ENCODE measurements around the gene SMPD3. TPM values are rescaled to one million over a fixed set of nuclear protein-coding genes. Genes with fewer than 3 reads are reported as not detected.

SMPD3 gene
- total and polyA plus RNA-seq, 12 donors, result 0.03 to 1.2 (median 0.22) TPM; not detected in 1

GRCh38 chr16:68324336-68324735 lies 124.0 kb downstream of the SMPD3 start:
- Histone ChIP-seq H3K4me3 (no peak overlapping the region), H3K27ac (no peak overlapping the region), H3K27me3 (no peaks in the 10 kb centered on the region), H3K36me3 (peaks cover 0 to 88% (median 23%) of the 10 kb centered on the region in 9 donors), H3K4me1 (peaks cover 0 to 8% (median 0%) of the 10 kb centered on the region in 9 donors), H3K9me3 (no peaks in the 10 kb centered on the region)
- DNase-seq (no peak), ATAC-seq (no peak)
- intact Hi-C loops (cut with DNase I), result no loop called here
- TF ChIP-seq, protein P1, sequence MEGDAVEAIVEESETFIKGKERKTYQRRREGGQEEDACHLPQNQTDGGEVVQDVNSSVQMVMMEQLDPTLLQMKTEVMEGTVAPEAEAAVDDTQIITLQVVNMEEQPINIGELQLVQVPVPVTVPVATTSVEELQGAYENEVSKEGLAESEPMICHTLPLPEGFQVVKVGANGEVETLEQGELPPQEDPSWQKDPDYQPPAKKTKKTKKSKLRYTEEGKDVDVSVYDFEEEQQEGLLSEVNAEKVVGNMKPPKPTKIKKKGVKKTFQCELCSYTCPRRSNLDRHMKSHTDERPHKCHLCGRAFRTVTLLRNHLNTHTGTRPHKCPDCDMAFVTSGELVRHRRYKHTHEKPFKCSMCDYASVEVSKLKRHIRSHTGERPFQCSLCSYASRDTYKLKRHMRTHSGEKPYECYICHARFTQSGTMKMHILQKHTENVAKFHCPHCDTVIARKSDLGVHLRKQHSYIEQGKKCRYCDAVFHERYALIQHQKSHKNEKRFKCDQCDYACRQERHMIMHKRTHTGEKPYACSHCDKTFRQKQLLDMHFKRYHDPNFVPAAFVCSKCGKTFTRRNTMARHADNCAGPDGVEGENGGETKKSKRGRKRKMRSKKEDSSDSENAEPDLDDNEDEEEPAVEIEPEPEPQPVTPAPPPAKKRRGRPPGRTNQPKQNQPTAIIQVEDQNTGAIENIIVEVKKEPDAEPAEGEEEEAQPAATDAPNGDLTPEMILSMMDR (IDR thresholded peaks at IDR 0.05), result no peak
- WGBS, 2 donors, result 92 to 93% methylated on average over 5 of the region's 5 CpGs

DNA sequence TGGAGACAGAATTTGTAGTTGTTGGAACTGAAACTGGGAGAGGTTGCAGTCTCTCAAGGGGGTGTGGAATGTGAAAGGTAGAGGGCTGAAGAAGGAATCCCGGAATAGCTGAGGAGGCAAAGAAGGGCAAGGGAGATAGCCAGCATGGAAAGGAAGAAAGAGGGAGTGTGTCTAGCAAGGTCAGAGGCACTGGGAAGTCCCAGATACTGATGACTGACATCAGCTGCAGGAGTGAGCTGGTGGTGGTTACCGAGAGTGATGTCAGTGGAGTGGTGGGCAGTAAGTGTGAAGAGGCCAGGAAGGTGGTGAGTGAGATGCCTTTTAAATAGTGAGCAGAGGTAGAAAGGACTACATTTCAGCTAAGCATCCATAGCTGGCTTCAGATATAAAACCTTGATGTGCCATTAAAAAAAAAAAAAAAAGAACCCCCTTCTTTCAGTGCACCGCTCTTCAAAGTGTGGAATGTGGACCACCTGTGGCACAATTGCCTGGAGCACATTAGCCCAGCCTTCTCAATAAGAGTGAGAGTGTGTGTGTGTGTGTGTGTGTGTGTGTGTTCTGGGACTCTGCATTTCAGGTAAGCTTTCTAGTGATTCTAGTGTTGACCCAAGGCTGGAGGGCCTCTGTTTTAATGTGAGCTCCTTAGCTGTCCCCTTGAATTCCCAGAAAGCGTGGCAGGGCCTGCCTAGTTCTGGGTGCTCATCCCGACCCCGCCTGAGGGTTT lies 129.0 kb downstream of the SMPD3 start:
- peaks cover 0 to 99% (median 38%) of the 10 kb centered on the region in 9 donors for H3K36me3 ChIP-seq
- no peaks in the 10 kb centered on the region for H3K9me3 ChIP-seq
- 89 to 91% methylated on average over 6 of the region's 6 CpGs for WGBS, 2 donors
- ATAC-seq (no peak), DNase-seq (no peak)
- H3K4me3 ChIP-seq, result no peak overlapping the region
- H3K4me1 ChIP-seq, result no peaks in the 10 kb centered on the region
- no peaks in the 10 kb centered on the region for H3K27me3 ChIP-seq
- no peak overlapping the region for H3K27ac ChIP-seq
- TF ChIP-seq, protein P1 (IDR thresholded peaks at IDR 0.05), result no peak
- intact Hi-C loops (cut with DNase I), result no loop called here

DNA sequence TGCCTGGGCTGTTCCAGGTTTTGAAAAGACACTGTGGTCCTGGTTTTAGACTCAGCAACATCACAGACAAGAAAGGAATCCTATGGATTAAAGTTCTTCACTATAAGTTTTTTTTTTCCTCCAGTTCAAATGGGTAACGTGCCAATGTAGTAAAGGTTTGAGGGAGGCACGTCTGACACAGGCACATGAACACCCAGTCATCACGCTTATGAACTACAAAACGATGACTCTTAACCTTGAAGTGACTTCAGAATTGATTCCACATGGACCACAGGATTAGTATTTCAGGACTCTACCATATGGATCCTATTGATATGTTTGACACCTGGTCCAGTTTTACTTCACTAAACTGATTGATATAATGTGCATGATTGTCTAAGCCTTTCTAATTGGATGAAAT lies 135.2 kb downstream of the SMPD3 start:
- peaks cover 0 to 67% (median 16%) of the 10 kb centered on the region in 9 donors for H3K36me3 ChIP-seq
- no peak for ATAC-seq
- peaks cover 12 to 41% (median 34%) of the 10 kb centered on the region in 9 donors for H3K4me1 ChIP-seq
- intact Hi-C loops (cut with DNase I), result loop anchor here in 5 of 10 donors (5.0 kb wide), 1 partner anchor 51 kb away; the partner anchor contains the start of gene SLC7A6 (in 5 of the 5)
- TF ChIP-seq, protein P1 (IDR thresholded peaks at IDR 0.05), result no peak
- no peaks in the 10 kb centered on the region for H3K9me3 ChIP-seq
- no peak overlapping the region for H3K4me3 ChIP-seq
- H3K27ac ChIP-seq, result no peak overlapping the region
- no peak for DNase-seq
- WGBS, 2 donors, result 78 to 88% methylated on average over 4 of the region's 4 CpGs
- no peaks in the 10 kb centered on the region for H3K27me3 ChIP-seq

GRCh38 chr16:68310774-68311511 lies 137.4 kb downstream of the SMPD3 start, which contains the start of the genes PRMT7 and SLC7A6OS:
Gene PRMT7, plus strand, starts transcription at chr16:68311019. Its CDS starts 4,961 bp downstream, at chr16:68315980.
Gene SLC7A6OS, minus strand, starts transcription at chr16:68310946. Its CDS starts 20 bp downstream, at chr16:68310926.
- WGBS, 2 donors, result 0 to 1% methylated on average over 62 of the region's 62 CpGs
- H3K9me3 ChIP-seq, result no peaks in the 10 kb centered on the region

More at GRCh38 chr16:68310774-68311511, 137.4 kb downstream of the SMPD3 start, which contains the start of the genes PRMT7 and SLC7A6OS:
- intact Hi-C loops (cut with DNase I), result loop anchor here in 7 of 10 donors (2.0 to 5.0 kb wide), 3 partner anchors 22 to 49 kb away; partner anchors contain the start of gene SLC7A6 (in 7 of the 7)
- Histone ChIP-seq H3K27ac (peak within 1 kb of the TSS; percentile 3 to 90 (median 84)), H3K36me3 (peaks cover 0 to 68% (median 18%) of the 10 kb centered on the region in 9 donors), H3K4me3 (peak within 1 kb of the TSS; percentile 68 to 98 (median 91)), H3K27me3 (no peaks in the 10 kb centered on the region), H3K4me1 (peaks cover 12 to 45% (median 34%) of the 10 kb centered on the region in 9 donors)
- DNase-seq (peak; percentile 88 to 90), ATAC-seq (peak; percentile 100)
- TF ChIP-seq, protein P1 (IDR thresholded peaks at IDR 0.05), result peak in 4 of 9 donors; percentile 31 to 67 (median 56)
